Stimulated activated naive CD4-positive, alpha-beta T cell (primary cell): ENCODE results near the gene TNNI3K.

Experiments used
- DNase-seq, 6 experiments: peaks; one replicate each; lab custom pipeline; 2025; lab: John Stamatoyannopoulos, UW

TNNI3K gene

DNA sequence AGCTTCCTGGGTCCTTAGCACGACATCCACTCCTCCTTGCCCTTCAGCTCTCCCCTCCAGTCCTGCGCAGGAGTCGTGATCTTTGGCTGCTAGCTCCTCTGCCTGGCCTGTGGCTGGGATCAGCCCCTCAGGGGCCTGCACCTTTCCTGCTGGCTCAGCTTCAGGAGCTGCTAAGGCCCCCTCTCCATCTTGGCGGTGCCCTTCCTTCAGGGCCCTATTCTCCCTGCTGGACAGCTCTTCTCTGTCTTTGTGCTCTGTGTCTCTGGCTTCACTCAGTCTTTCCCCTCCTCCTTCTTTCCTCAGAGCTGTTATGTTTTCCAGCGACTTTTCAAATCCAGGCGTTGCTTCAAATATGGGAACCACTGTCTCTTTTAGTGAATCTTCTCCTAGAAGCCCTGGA, 336.7 kb downstream of the TNNI3K start:
- DNase-seq: no peak

DNA sequence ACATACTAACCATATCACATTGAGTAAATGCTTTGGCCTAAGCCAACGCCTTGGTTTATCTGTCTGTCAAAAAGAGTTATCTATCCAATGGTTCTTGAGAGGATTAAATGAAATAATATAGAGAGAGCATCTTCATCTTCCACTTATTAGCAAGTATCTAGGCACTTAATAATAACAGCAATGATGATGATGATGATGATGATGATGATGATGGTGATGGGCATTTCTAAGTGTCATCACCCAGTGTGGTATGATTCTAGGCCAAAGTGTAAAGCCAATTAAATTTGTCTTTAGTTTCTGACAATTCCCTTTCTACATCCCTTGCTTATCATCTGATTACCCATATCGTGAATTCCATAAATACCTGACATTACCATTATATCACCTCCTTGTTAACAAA, 342.9 kb downstream of the TNNI3K start:
- DNase-seq: no peak

GRCh38 chr1:74579425-74579824, 344.2 kb downstream of the TNNI3K start:
- DNase-seq: no peak

- DNase-seq: no peak
Observed at GRCh38 chr1:74583397-74583796, 348.2 kb downstream of the TNNI3K start.

- no peak for DNase-seq
Observed at GRCh38 chr1:74584185-74584584, 349.0 kb downstream of the TNNI3K start.

- DNase-seq: no peak
Observed at GRCh38 chr1:74586253-74586897, 351.2 kb downstream of the TNNI3K start.

- no peak for DNase-seq
Observed at GRCh38 chr1:74587888-74588287, 352.7 kb downstream of the TNNI3K start.

GRCh38 chr1:74590288-74590687, 355.1 kb downstream of the TNNI3K start:
- no peak for DNase-seq

GRCh38 chr1:74591949-74592348, 356.8 kb downstream of the TNNI3K start:
- no peak for DNase-seq

DNA sequence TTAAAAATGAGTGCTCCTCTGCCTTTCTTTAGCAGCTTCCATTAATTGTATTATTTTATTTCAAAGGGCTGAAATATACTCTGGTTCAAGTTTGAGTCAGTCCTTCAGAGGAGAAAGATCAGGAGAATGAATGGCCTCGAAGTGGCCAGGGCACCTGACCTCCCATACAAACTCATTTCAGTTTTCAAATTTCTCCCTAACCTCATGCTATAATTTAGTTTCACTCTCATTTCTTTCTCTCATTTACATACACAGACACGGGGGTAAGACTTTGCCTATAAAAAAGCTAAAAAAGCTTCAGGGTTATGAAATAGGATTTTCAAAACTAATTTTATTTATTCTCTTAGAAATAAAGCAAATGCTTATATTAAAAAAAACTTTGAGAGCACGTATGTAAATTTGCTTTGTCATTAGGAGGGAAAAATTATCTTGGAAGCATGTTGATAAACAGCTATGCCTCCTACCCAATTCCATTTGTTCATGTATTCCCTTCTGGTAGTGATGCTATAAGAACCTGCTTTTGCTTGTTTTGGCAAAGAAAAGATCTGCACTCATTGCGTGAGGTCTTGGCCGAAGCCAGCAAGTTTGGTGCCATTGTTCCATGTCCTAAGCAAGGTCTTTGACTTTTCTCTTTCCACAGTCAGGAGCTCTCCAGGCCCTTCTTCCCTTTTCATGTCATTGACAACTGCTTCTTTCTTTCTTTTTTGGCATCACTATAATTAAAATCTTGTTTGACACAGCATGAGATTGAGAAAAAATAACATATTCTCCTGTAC, 357.6 kb downstream of the TNNI3K start:
- no peak for DNase-seq
